Endothelial cell of umbilical vein (primary cell): ENCODE results near the gene PTTG1. TPM values are rescaled to one million over a fixed set of nuclear protein-coding genes. Genes with fewer than 3 reads are reported as not detected.

Experiments used
- BruUV-seq: library from RNA; stranded (reverse); fragments of 400-500 nt; replicated peaks from 2 replicates; lab custom pipeline; 2021; lab: Mats Ljungman, UMichigan
- CTCF ChIA-PET: fragments of 300-600, 350-600 bp; sonication (Branson Sonifier 250); formaldehyde crosslinking; loops from one replicate; lab custom pipeline; 2021; ENCODE audit warnings: antibody characterized with exemption, inconsistent platforms; lab: Charles Lee
- POLR2A ChIA-PET: fragments of 300-600, 350-600 bp; sonication (Branson Sonifier 250); formaldehyde crosslinking; loops from one replicate; lab custom pipeline; 2021; ENCODE audit warnings: antibody characterized with exemption, inconsistent platforms; lab: Charles Lee
- DNase-seq: peaks from one replicate; pipeline ENCODE4 v3.0.0-alpha.2; 2011; ENCODE audit warnings: low read depth, low spot score
- FAIRE-seq: peaks from 2 replicates; lab custom pipeline; 2011; peaks lifted over from hg19 to GRCh38; lab: Jason Lieb, UNC
- H2AFZ ChIP-seq: 2 replicates; pipeline ENCODE4 v1.6.0; 2012; ENCODE audit warnings: low read depth, low read length, control low read depth, inconsistent platforms
- H3K27ac ChIP-seq: 2 replicates; pipeline ENCODE4 v1.5.1; 2011; ENCODE audit warnings: low read depth, mild to moderate bottlenecking, control low read depth, low read length, moderate library complexity; ENCODE audit not compliant: insufficient read depth
- H3K27me3 ChIP-seq, 2 experiments: 2 replicates each; pipeline versions ENCODE4 v1.6.0 to v1.6.1; 2011; ENCODE audit warnings: low read length in 2 of 2, mixed read lengths in 1 of 2; ENCODE audit not compliant: control insufficient read depth in 2 of 2, insufficient read depth in 2 of 2
- H3K36me3 ChIP-seq, 2 experiments: 2 replicates in 1 of 2; 3 replicates in 1 of 2; pipeline ENCODE4 v1.5.1; 2011; ENCODE audit warnings: low read length in 2 of 2, mild to moderate bottlenecking in 1 of 2, moderate library complexity in 1 of 2; ENCODE audit not compliant: control insufficient read depth in 2 of 2, insufficient read depth in 2 of 2; ENCODE audit errors: extremely low read depth in 1 of 2
- H3K4me1 ChIP-seq: 3 replicates; pipeline ENCODE4 v1.5.1; 2011; ENCODE audit warnings: mild to moderate bottlenecking, low read length; ENCODE audit not compliant: control insufficient read depth, insufficient read depth; ENCODE audit errors: extremely low read depth
- H3K4me2 ChIP-seq: 2 replicates; pipeline ENCODE4 v1.6.1; 2011; ENCODE audit warnings: low read length, control low read depth, mixed read lengths; ENCODE audit not compliant: insufficient read depth
- H3K4me3 ChIP-seq, 3 experiments: fragments of 200-600 bp in 1 of 3; sonication (generic), shearing (Covaris generic) in 1 of 3; replicated peaks in 1 of 3; 2 replicates each; pipeline ENCODE4 v1.5.1; 2011 to 2016; ENCODE audit warnings: control low read depth in 3 of 3, low read length in 3 of 3, mild to moderate bottlenecking in 2 of 3, inconsistent platforms in 1 of 3, low read depth in 1 of 3, moderate library complexity in 1 of 3; ENCODE audit not compliant: insufficient read depth in 1 of 3
- H3K79me2 ChIP-seq: 2 replicates; pipeline ENCODE4 v1.6.0; 2012; ENCODE audit warnings: low read length, inconsistent platforms; ENCODE audit not compliant: control insufficient read depth, insufficient read depth
- H3K9ac ChIP-seq: replicated peaks from 2 replicates; pipeline ENCODE3; 2011; ENCODE audit warnings: low read length, control low read depth; ENCODE audit not compliant: insufficient read depth; ENCODE audit errors: extremely low read depth
- H3K9me1 ChIP-seq: replicated peaks from 3 replicates; pipeline ENCODE4 v1.6.0; 2011; ENCODE audit warnings: mild to moderate bottlenecking, low read length; ENCODE audit not compliant: control insufficient read depth, insufficient read depth; ENCODE audit errors: extremely low read depth
- H3K9me3 ChIP-seq: replicated peaks from 2 replicates; pipeline ENCODE4 v1.5.1; 2012; ENCODE audit warnings: low read length, inconsistent platforms; ENCODE audit not compliant: control insufficient read depth, insufficient read depth
- H4K20me1 ChIP-seq: replicated peaks from 2 replicates; pipeline ENCODE3; 2011; ENCODE audit warnings: mild to moderate bottlenecking, low read length; ENCODE audit not compliant: control insufficient read depth, insufficient read depth; ENCODE audit errors: extremely low read depth
- CTCF ChIP-seq, 2 donors: IDR thresholded peaks; 1 replicate in 1 of 2; 2 replicates in 1 of 2; pipeline ENCODE4 v1.5.1; 2011; ENCODE audit warnings: low read length in 2 of 2, mild to moderate bottlenecking in 2 of 2, moderate library complexity in 2 of 2, control low read depth in 1 of 2, inconsistent platforms in 1 of 2, low read depth in 1 of 2; ENCODE audit not compliant: insufficient read depth in 1 of 2; ENCODE audit errors: extremely low read depth in 1 of 2
- EZH2 ChIP-seq: IDR thresholded peaks from 2 replicates; pipeline ENCODE4 v1.6.1; 2012; ENCODE audit warnings: borderline replicate concordance, low read depth, mild to moderate bottlenecking, moderate library complexity, low read length, inconsistent platforms; ENCODE audit not compliant: severe bottlenecking
- FOS ChIP-seq: IDR thresholded peaks from 2 replicates; pipeline ENCODE4 v1.6.1; 2011; ENCODE audit warnings: mild to moderate bottlenecking, low read length, moderate library complexity, borderline replicate concordance; ENCODE audit not compliant: insufficient read depth
- GATA2 ChIP-seq: IDR thresholded peaks from 2 replicates; pipeline ENCODE4 v1.7.0; 2011; ENCODE audit warnings: low read depth, mild to moderate bottlenecking, moderate library complexity, mixed read lengths, low read length; ENCODE audit not compliant: insufficient read length, insufficient read depth
- JUN ChIP-seq: IDR thresholded peaks from 2 replicates; pipeline ENCODE4 v1.6.1; 2011; ENCODE audit warnings: borderline replicate concordance, low read depth; ENCODE audit not compliant: insufficient read length, insufficient read depth
- MAX ChIP-seq: IDR thresholded peaks from 2 replicates; pipeline ENCODE4 v1.6.1; 2011; ENCODE audit not compliant: insufficient read depth, insufficient read length
- MYC ChIP-seq: IDR thresholded peaks from one replicate; pipeline ENCODE4 v1.6.1; 2011; ENCODE audit warnings: mild to moderate bottlenecking, low read depth, low read length
- POLR2A ChIP-seq: IDR thresholded peaks from 2 replicates; pipeline ENCODE4 v1.6.1; 2012; ENCODE audit warnings: low read depth, mild to moderate bottlenecking, control low read depth, low read length
- POLR2AphosphoS5 ChIP-seq: IDR thresholded peaks from 2 replicates; pipeline ENCODE4 v1.6.1; 2012; ENCODE audit warnings: low read depth, mild to moderate bottlenecking, control low read depth, low read length, moderate library complexity; ENCODE audit not compliant: insufficient read depth
- dilution Hi-C: fragments of 300-500 bp; cut with MboI; formaldehyde crosslinking; loops from one replicate; pipeline ENCODE4 v1.15.0; 2019; ENCODE audit warnings: low sequenced_read_pairs; ENCODE audit not compliant: extremely low pct_ligation_motif_present
- intact Hi-C: fragments of 100-400 bp; cut with micrococcal nuclease; formaldehyde crosslinking; loops from one replicate; pipeline ENCODE4 v1.10.0; 2022
- polyA plus RNA-seq, 4 experiments: library from polyadenylated mRNA; depleted of rRNA in 3 of 4; stranded (reverse) in 3 of 4; unstranded in 1 of 4; fragments of >200 nt; gene quantifications; 2 replicates each; pipeline versions ENCODE4 v1.2.1 to v1.2.3, GENCODE V29; 2011 to 2012; ENCODE audit warnings: missing spikeins in 1 of 4
- total RNA-seq: library from RNA; stranded (reverse); gene quantifications from 2 replicates; pipeline ENCODE4 v1.2.3, GENCODE V29; 2021

Gene PTTG1
- total and polyA plus RNA-seq, 2 donors (not counting 3 experiments of a cell fraction or from before 2014, with no cell fraction given): 140 to 157 TPM

GRCh38 chr5:160442824-160443431, 21.3 kb downstream of the PTTG1 start:
- H3K9ac ChIP-seq: no peak overlapping the region
- ChIA-PET CTCF (interaction anchor here (0.9 to 1.3 kb wide), 2 partner anchors 18 kb away, joined by 4 to 7 read pairs; no protein-coding TSS in a partner anchor), POLR2A (no interaction called here)
- no peak overlapping the region for H3K4me3 ChIP-seq
- H3K9me3 ChIP-seq: no peaks in the 10 kb centered on the region
- intact Hi-C loops (no loop called here), dilution Hi-C loops (no loop called here)
- no peak overlapping the region for H3K4me2 ChIP-seq
- no peak for FAIRE-seq
- H3K27me3 ChIP-seq: no peaks in the 10 kb centered on the region
- no peaks in the 10 kb centered on the region for H3K36me3 ChIP-seq
- H3K27ac ChIP-seq: no peak overlapping the region
- no TSS peak for BruUV-seq
- no peaks in the 10 kb centered on the region for H3K9me1 ChIP-seq
- no peak for DNase-seq
- TF ChIP-seq JUN (no peak), FOS (no peak), MYC (no peak), CTCF (IDR thresholded peaks at IDR 0.05; ENCODE audit: extremely low read depth in 1 of 2, insufficient read depth in 1 of 2, low read depth in 1 of 2, low read length in 2 of 2) (no peak), MAX (no peak), POLR2A (no peak), EZH2 (no peak), GATA2 (no peak), POLR2AphosphoS5 (no peak)
- no peaks in the 10 kb centered on the region for H4K20me1 ChIP-seq
- no peak overlapping the region for H2AFZ ChIP-seq
- peaks cover 10% of the 10 kb centered on the region for H3K4me1 ChIP-seq
- H3K79me2 ChIP-seq: no peaks in the 10 kb centered on the region
